Raji (cell line): ENCODE data around the gene IGF2.

Experiments
- POLR2A ChIP-seq: IDR thresholded peaks from 2 replicates; pipeline ENCODE4 v1.6.1; 2011; ENCODE audit warnings: low read depth, low read length, control low read depth; ENCODE audit not compliant: insufficient read depth

Gene IGF2

GRCh38 chr11:2136209-2136951 lies 2.8 kb downstream of the IGF2 start:
- TF ChIP-seq POLR2A = no peak

DNA sequence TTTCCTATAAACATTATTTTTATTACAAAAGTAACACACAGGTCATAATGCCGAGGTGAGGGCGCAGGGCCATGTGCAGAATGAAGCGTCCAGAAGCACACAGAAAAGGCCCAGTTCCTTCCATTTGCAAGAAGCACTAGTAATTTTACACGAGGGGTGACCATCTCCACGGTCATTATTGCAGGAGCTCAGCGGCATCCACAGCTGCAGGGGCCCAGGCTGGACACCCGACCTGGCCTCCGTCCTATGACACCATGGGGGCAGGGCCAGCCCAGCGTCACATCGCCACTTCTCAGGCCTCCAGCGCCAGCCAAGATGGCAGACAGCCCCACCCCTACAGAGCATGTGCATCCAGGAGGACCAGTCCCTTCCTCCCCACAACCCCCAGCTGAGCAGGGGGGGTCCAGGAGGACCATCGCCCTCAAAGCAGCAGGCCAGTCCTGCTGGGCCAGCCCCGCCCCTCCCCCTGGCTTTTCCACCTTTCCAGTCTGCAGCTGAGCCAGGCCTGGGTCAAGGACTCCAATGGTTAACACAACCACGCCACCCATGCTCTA lies 3.5 kb downstream of the IGF2 start:
- TF ChIP-seq POLR2A = no peak

GRCh38 chr11:2135018-2135569 lies 4.1 kb downstream of the IGF2 start:
- no peak for TF ChIP-seq POLR2A

- no peak for TF ChIP-seq POLR2A
These were observed 4.9 kb downstream of the IGF2 start for GRCh38 chr11:2134022-2135010.

DNA sequence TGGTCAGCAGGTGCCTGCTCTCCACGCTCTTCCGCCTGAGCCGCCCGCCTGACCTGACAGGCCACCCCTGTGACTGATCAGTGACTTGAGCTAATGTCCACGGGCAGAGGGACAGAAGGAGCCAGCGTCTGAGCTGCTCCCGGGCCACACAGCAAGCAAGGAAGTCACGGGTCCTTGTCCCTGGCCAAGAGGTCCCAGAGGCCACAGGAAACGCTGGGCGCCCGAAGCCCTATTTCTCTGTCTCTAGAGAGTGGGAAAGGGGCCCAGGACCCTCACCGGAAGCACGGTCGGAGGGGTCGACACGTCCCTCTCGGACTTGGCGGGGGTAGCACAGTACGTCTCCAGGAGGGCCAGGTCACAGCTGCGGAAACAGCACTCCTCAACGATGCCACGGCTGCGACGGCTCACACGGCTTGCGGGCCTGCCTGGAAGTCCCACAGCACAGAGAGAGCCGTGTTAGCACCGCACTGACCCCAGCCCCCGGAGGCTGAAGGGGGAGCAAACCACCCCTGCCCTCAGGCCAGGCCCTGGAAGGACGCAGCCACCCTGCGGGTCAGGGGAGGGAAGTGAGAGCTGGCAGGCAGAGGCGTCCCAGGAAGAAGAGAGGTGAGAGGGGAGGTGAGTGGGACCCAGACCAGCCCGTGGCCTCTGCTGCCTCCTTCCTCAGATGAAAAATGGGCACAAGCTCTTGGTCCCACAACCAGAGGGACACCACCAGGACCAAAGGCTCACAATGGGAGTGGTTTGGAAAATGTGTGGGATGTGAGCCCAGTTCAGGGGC lies 5.8 kb downstream of the IGF2 start:
- TF ChIP-seq POLR2A = no peak

DNA sequence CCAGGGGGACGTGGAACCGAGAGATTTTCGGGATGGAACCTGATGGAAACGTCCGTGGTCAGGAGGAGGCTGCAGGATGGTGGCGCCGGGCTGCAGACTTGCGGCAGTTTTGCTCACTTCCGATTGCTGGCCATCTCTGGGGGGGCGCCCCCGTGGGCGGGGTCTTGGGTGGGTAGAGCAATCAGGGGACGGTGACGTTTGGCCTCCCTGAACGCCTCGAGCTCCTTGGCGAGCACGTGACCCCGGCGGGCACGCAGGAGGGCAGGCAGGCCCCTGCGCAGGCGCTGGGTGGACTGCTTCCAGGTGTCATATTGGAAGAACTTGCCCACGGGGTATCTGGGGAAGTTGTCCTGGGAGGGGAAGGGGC lies 6.3 kb downstream of the IGF2 start:
- TF ChIP-seq POLR2A = no peak

GRCh38 chr11:2132246-2132645 lies 6.9 kb downstream of the IGF2 start:
- no peak for TF ChIP-seq POLR2A

DNA sequence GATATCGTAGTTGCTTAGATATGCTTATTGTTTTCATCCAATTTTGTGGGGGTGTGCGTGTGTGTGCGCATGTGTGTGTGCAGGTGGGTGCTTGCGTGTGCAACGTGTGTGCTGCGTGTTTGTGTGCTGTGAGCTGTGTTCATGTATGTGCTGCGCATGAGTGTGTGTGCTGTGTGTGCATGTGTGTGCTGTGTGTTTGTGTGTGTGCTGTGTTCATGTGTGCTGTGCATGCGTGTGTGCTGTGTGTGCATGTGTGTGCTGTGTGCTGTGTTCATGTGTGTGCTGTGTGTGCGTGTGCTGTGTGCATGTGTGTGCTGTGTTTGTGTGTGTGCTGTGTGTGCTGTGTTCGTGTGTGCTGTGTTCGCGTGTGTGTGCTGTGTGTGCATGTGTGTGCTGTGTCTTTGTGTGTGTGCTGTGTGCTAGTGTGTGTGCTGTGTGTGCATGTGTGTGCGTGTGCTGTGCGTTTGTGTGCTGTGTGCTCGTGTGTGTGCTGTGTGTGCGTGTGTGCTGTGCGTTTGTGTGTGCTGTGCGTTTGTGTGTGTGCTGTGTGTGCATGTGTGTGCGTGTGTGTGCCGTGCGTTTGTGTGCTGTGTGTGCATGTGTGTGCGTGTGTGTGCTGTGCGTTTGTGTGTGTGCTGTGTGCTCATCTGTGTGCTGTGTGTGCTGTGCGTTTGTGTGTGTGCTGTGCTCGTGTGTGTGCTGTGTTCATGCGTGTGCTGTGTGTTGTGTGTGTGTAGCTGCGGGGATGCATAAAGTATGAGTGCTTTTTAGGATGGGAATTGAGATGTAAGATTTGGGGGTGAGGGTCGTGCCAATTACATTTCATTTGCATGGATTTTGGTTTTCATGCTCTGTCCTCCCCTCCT lies 7.6 kb downstream of the IGF2 start:
- TF ChIP-seq POLR2A = no peak

GRCh38 chr11:2130881-2131352 lies 8.3 kb downstream of the IGF2 start:
- TF ChIP-seq POLR2A = no peak

DNA sequence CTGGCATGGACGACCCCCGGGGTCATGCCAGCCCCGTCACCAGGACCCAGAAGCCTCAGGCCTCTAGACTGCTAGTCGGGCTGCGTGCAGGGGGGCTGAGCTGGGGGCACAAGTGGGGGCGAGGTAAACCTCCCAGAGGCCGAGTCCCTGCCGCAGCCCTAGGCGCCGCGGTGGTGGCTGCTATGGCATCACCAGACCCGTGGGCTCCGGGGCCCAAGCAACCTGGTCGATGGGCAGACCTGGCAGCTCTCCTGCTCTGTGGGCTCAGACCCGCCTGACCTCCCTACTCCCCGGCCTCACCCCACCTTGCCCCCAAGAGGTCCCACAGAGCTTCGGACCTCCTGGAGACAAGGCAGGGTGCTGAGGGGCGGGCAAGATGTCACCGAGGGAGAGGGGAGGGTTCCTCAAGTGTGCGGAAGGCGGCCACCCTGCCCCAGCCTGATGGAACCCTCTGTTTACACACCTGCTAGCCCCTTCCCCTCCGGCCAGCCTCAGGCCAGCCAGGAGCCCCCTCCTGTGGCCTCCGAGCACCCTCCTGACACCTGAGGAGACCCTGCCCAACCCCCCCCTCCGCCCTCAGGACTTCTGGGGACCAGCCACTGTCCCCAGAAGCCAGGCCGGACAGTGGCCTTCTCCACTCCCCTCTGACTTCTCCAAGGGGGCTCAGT lies 9.4 kb downstream of the IGF2 start:
- TF ChIP-seq POLR2A = no peak

DNA sequence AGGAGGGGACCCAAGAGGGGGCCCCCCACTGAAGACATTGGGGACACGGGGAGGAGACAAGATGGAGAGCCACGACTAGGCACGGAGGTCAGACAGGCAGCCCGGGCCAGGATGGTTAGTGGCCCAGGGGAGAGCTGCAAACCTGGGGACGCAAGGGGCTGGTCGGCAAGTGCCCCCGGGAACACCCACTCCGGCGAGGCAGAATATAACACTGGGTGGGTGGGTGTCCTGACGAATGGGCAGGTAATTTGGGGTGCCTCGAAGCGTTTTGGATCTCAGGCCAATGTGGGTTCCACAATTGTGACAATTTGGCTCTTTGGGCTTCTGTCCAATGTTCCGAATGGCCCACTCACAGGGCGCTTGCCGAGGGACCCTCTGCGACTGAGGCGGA lies 9.9 kb downstream of the IGF2 start:
- no peak for TF ChIP-seq POLR2A

DNA sequence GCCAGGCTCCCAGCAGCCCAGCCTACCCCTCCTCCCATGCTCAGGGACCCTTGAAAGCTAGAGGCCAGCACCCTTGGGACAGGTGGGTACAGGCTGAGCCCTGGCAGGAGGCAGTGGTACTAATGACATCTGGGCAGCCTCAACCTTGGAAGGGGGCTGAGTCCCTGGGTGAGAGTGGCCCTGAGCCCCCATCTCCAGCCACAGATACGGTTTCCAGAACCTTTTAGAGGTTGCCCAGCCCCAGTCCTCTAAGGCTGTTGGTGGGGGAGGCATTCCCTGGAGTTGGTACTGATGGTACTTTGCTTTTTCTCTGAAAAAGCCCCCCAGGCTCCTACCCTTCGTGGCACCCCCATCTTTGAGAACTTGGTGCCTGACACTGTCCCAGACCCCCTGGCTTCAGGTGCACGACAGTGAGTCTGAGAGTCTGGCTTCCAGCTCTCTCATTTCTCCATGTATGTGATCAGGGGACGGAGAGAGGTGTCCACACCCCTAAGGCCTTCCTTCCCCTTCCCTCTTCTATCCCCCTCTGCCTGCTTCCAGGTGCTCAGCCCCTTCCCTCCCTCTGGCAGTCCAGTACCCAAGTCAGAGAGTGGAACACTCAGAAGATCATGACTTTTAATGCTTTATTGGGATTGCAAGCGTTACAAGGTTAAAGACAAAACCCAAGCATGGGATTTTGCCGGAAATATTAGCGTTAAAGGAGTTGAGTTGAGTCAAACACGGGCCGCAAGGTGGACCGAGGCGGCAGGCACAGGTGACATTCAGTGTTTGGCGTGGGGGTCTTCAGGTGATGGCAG lies 10.5 kb downstream of the IGF2 start:
- TF ChIP-seq POLR2A = no peak
